A549 treated with dexamethasone at 1 μM for 4 hours (cell line): ENCODE measurements around the gene CAMKMT. TPM values are rescaled to one million over a fixed set of nuclear protein-coding genes. Genes with fewer than 3 reads are reported as not detected.

Experiments
- total RNA-seq: library from RNA; stranded (reverse); fragments of 200-300 nt; extraction: Qiagen RNA extraction; gene quantifications from 5 replicates; pipeline ENCODE4 v1.2.3, GENCODE V29; 2022

Gene CAMKMT
- 4.0 to 6.1 TPM (median 5.3 TPM) in 5 replicates for total RNA-seq

DNA sequence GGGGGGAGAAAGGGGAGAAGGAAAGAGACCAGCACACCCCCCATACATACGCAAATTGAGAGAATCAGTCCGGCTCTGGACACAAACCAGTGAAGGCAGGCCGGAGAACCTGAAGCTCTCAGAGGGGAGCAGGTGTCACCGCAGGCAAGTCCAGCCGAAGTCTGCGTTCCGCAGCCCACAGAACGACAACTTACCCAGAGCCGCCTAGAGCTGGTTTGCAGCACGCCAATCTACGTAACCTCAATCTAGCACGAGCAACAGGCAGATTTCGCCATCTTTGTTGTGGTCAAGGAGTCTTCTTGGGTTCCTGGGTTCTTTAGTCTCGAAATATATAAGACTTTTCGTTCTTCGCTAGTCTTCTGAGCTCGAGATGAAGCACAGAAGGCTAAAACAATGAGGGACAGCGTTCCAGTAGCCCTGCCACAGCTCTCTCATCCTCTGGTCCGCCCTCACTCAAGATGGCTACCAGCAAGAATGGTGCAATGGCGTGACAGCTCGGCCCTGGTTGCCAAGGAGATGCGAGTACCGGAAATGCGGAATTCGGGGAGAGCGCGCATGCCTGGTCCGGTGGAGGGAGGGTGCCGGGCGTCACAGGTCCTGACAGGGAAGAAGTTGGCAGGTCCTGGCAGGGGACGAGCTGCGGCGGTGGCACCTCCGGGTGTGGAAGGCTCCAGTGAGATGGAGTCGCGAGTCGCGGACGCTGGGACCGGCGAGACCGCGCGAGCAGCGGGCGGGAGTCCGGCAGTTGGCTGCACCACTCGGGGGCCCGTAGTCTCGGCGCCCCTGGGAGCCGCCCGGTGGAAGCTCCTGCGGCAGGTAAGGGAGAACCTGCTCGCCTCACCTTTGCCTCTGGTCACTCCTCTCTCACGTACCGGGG is at the start of gene CAMKMT, which contains the start of gene PREPL:
Gene CAMKMT (plus strand): TSS at position 618 of the 877 bp plus-strand sequence.
Gene PREPL (minus strand): TSS at position 165 of the 877 bp plus-strand sequence. CDS start 15,152 bp downstream, outside the sequence.

Other genes starting within 250 kb of the CAMKMT start
- 31.3 to 44.6 TPM (median 40.8 TPM) in 5 replicates for gene PPM1B, start 193.1 kb upstream of the CAMKMT start, total RNA-seq
- 0.64 to 1.2 TPM (median 0.91 TPM) in 5 replicates for gene SLC3A1, start 86.5 kb upstream of the CAMKMT start, total RNA-seq
- 18.4 to 27.4 TPM (median 24.0 TPM) in 5 replicates for gene PREPL, start 453 bp upstream of the CAMKMT start, total RNA-seq